ENCODE results near the gene TOP3B. TPM values are rescaled to one million over a fixed set of nuclear protein-coding genes. Genes with fewer than 3 reads are reported as not detected.

TOP3B gene
- total and polyA plus RNA-seq, 2 experiments from 2014 or later = 35.7 to 77.7 TPM

DNA sequence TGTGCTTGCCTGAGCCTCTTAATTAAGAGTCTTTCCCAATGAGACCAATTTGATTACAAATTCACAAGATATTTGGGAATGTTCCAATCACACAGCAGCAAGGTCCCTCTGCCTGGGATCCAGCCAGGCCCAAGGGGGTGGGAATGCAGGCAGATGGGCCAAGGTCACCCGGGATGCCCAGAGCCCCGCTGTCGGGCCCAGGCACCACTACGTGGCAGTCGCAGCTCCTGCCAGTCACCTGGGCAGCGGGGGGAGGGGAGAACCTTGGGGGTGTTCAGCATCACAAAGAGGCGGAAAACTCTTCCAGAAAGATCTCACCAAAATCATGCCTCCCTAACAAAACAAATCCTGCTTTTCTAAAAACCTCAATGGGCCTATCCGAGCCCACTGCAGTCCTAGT lies 60.9 kb downstream of the TOP3B start:
- peaks cover 60% of the 10 kb centered on the region for H3K4me1 ChIP-seq (ENCODE audit: insufficient read depth)
- peaks cover 66% of the 10 kb centered on the region for H3K4me1 Mint-ChIP-seq

DNA sequence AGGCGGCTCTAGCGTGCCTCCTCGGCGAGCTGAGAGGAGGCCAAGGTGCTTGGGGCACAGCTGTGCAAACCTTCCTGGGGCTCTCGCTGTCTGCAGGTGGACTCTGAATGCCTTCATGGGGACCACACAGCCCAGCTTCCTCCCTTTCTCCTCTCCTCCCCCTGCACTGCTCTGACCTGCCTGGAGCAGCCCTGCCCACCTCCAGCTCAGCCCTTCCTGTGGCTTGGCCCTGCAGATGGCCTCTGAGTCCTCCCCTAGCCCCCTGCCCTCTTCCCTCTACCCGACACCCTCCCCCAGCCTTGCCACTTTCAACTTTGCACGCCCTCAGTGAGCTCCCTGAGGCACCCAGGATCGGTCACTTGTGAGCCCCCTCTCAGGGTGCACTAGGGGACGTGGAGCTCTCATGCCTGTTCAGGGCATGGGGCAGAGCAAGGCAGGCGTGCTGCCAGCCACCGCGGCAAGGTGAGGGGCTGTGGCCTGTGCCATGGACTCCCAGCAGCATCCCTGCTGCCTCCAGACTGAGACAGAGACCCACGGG lies 61.3 kb downstream of the TOP3B start:
- Histone ChIP-seq H2AFZ (no peak overlapping the region), H3F3A (replicated peaks; ENCODE audit: low read depth) (peaks cover 11% of the 10 kb centered on the region), H3K27me3 (ENCODE audit: insufficient read depth) (no peaks in the 10 kb centered on the region), H3K4me1 (ENCODE audit: insufficient read depth) (peaks cover 58% of the 10 kb centered on the region), H3K79me2 (replicated peaks; ENCODE audit: insufficient read depth) (no peaks in the 10 kb centered on the region), H3K4me2 (peak overlapping the region; percentile 61), H3K27ac (ENCODE audit: low read depth) (peak overlapping the region; percentile 79; the same call in 1 of the 2 replicates), H3K4me3 (0 out of 2 replicates have a peak overlapping the region, but pooled peaks have one; percentile 17), H4K20me1 (replicated peaks; ENCODE audit: insufficient read depth) (no peaks in the 10 kb centered on the region), H3K9me2 (ENCODE audit: insufficient read depth) (no peaks in the 10 kb centered on the region), H3K36me3 (ENCODE audit: insufficient read depth) (no peaks in the 10 kb centered on the region)
- H3K4me3 Mint-ChIP-seq = peak overlapping the region; percentile 24; the same call in 2 of the 3 replicates
- no peaks in the 10 kb centered on the region for H3K9me3 Mint-ChIP-seq
- H3K27ac Mint-ChIP-seq = peak overlapping the region; percentile 95
- peaks cover 65% of the 10 kb centered on the region for H3K4me1 Mint-ChIP-seq
- H3K27me3 Mint-ChIP-seq (ENCODE audit: insufficient read depth, low read depth, poor library complexity) = peaks cover 36% of the 10 kb centered on the region
- TF ChIP-seq, protein P1, sequence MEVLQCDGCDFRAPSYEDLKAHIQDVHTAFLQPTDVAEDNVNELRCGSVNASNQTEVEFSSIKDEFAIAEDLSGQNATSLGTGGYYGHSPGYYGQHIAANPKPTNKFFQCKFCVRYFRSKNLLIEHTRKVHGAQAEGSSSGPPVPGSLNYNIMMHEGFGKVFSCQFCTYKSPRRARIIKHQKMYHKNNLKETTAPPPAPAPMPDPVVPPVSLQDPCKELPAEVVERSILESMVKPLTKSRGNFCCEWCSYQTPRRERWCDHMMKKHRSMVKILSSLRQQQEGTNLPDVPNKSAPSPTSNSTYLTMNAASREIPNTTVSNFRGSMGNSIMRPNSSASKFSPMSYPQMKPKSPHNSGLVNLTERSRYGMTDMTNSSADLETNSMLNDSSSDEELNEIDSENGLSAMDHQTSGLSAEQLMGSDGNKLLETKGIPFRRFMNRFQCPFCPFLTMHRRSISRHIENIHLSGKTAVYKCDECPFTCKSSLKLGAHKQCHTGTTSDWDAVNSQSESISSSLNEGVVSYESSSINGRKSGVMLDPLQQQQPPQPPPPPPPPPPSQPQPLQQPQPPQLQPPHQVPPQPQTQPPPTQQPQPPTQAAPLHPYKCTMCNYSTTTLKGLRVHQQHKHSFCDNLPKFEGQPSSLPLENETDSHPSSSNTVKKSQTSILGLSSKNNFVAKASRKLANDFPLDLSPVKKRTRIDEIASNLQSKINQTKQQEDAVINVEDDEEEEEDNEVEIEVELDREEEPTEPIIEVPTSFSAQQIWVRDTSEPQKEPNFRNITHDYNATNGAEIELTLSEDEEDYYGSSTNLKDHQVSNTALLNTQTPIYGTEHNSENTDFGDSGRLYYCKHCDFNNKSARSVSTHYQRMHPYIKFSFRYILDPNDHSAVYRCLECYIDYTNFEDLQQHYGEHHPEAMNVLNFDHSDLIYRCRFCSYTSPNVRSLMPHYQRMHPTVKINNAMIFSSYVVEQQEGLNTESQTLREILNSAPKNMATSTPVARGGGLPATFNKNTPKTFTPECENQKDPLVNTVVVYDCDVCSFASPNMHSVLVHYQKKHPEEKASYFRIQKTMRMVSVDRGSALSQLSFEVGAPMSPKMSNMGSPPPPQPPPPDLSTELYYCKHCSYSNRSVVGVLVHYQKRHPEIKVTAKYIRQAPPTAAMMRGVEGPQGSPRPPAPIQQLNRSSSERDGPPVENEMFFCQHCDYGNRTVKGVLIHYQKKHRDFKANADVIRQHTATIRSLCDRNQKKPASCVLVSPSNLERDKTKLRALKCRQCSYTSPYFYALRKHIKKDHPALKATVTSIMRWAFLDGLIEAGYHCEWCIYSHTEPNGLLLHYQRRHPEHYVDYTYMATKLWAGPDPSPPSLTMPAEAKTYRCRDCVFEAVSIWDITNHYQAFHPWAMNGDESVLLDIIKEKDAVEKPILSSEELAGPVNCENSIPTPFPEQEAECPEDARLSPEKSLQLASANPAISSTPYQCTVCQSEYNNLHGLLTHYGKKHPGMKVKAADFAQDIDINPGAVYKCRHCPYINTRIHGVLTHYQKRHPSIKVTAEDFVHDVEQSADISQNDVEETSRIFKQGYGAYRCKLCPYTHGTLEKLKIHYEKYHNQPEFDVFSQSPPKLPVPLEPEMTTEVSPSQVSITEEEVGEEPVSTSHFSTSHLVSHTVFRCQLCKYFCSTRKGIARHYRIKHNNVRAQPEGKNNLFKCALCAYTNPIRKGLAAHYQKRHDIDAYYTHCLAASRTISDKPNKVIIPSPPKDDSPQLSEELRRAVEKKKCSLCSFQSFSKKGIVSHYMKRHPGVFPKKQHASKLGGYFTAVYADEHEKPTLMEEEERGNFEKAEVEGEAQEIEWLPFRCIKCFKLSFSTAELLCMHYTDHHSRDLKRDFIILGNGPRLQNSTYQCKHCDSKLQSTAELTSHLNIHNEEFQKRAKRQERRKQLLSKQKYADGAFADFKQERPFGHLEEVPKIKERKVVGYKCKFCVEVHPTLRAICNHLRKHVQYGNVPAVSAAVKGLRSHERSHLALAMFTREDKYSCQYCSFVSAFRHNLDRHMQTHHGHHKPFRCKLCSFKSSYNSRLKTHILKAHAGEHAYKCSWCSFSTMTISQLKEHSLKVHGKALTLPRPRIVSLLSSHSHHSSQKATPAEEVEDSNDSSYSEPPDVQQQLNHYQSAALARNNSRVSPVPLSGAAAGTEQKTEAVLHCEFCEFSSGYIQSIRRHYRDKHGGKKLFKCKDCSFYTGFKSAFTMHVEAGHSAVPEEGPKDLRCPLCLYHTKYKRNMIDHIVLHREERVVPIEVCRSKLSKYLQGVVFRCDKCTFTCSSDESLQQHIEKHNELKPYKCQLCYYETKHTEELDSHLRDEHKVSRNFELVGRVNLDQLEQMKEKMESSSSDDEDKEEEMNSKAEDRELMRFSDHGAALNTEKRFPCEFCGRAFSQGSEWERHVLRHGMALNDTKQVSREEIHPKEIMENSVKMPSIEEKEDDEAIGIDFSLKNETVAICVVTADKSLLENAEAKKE (CRISPR knock-in tag; IDR thresholded peaks at IDR 0.05) = 0 out of 2 replicates have a peak, but pooled peaks have one; percentile 30
- no peak for TF ChIP-seq STAT1 (IDR thresholded peaks at IDR 0.05; ENCODE audit: unreplicated experiment)
- TF ChIP-seq JUNB (IDR thresholded peaks at IDR 0.05; ENCODE audit: unreplicated experiment) = no peak
- no peak for TF ChIP-seq EZH2phosphoT487 (IDR thresholded peaks at IDR 0.05; ENCODE audit: unreplicated experiment)
- no peak for TF ChIP-seq ZNF114 (CRISPR knock-in tag; IDR thresholded peaks at IDR 0.05)
- no peak for TF ChIP-seq CREB1 (CRISPR knock-in tag; IDR thresholded peaks at IDR 0.05; ENCODE audit: low read depth)
- H3K36me3 Mint-ChIP-seq (ENCODE audit: low read depth) = peaks cover 3% of the 10 kb centered on the region; the same call in 2 of the 3 replicates
- DNase-seq (ENCODE audit: low spot score) = peak; percentile 55
- peak; percentile 25 for ATAC-seq

More for the DNA sequence above, 60.9 kb downstream of the TOP3B start:
- Histone ChIP-seq H2AFZ (no peak overlapping the region), H3K27ac (ENCODE audit: low read depth) (peak overlapping the region; percentile 91), H3K9me2 (ENCODE audit: insufficient read depth) (no peaks in the 10 kb centered on the region), H3K36me3 (ENCODE audit: insufficient read depth) (no peaks in the 10 kb centered on the region), H3K27me3 (ENCODE audit: insufficient read depth) (no peaks in the 10 kb centered on the region), H4K20me1 (replicated peaks; ENCODE audit: insufficient read depth) (no peaks in the 10 kb centered on the region), H3K4me3 (0 out of 2 replicates have a peak overlapping the region, but pooled peaks have one; percentile 17), H3K4me2 (peak overlapping the region; percentile 61), H3K79me2 (replicated peaks; ENCODE audit: insufficient read depth) (no peaks in the 10 kb centered on the region), H3F3A (replicated peaks; ENCODE audit: low read depth) (peaks cover 11% of the 10 kb centered on the region)
- TF ChIP-seq, protein P2, sequence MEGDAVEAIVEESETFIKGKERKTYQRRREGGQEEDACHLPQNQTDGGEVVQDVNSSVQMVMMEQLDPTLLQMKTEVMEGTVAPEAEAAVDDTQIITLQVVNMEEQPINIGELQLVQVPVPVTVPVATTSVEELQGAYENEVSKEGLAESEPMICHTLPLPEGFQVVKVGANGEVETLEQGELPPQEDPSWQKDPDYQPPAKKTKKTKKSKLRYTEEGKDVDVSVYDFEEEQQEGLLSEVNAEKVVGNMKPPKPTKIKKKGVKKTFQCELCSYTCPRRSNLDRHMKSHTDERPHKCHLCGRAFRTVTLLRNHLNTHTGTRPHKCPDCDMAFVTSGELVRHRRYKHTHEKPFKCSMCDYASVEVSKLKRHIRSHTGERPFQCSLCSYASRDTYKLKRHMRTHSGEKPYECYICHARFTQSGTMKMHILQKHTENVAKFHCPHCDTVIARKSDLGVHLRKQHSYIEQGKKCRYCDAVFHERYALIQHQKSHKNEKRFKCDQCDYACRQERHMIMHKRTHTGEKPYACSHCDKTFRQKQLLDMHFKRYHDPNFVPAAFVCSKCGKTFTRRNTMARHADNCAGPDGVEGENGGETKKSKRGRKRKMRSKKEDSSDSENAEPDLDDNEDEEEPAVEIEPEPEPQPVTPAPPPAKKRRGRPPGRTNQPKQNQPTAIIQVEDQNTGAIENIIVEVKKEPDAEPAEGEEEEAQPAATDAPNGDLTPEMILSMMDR (conservative IDR thresholded peaks at IDR 0.05; ENCODE audit: low read depth in 2 of 2) = no peak
- peak; percentile 49; the same call in 1 of the 2 replicates for TF ChIP-seq CREB1 (CRISPR knock-in tag; IDR thresholded peaks at IDR 0.05; ENCODE audit: low read depth)
- Mint-ChIP-seq H3K27me3 (ENCODE audit: insufficient read depth, low read depth, poor library complexity) (peaks cover 38% of the 10 kb centered on the region), H3K36me3 (ENCODE audit: low read depth) (peaks cover 3% of the 10 kb centered on the region; the same call in 2 of the 3 replicates), H3K9me3 (no peaks in the 10 kb centered on the region), H3K27ac (peak overlapping the region; percentile 95), H3K4me3 (peak overlapping the region; percentile 24; the same call in 2 of the 3 replicates)
- ATAC-seq (peak; percentile 24), DNase-seq (ENCODE audit: low spot score) (peak; percentile 85)

Measured in GM23338 (cell line).